ENCODE data around the gene CAPN2.

DNA sequence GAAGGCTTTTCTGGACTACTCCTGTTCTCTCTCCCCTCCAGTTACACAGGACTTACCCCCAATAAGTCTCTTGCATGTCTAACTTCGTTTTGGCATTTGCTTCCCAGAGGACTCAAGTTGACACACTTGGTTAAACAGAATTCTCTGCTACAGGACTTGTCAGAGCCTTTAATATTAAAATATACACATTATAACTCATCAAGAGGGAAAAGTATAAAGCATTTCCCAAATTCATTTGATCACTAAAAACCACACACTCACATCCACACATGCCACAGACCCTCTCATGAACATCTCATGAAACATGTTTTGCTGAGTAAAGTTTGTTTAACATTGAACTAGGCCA, 8.7 kb upstream of the CAPN2 start:
- TF ChIP-seq, protein P1, sequence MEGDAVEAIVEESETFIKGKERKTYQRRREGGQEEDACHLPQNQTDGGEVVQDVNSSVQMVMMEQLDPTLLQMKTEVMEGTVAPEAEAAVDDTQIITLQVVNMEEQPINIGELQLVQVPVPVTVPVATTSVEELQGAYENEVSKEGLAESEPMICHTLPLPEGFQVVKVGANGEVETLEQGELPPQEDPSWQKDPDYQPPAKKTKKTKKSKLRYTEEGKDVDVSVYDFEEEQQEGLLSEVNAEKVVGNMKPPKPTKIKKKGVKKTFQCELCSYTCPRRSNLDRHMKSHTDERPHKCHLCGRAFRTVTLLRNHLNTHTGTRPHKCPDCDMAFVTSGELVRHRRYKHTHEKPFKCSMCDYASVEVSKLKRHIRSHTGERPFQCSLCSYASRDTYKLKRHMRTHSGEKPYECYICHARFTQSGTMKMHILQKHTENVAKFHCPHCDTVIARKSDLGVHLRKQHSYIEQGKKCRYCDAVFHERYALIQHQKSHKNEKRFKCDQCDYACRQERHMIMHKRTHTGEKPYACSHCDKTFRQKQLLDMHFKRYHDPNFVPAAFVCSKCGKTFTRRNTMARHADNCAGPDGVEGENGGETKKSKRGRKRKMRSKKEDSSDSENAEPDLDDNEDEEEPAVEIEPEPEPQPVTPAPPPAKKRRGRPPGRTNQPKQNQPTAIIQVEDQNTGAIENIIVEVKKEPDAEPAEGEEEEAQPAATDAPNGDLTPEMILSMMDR (conservative IDR thresholded peaks at IDR 0.05; ENCODE audit: low read depth, low read length) = no peak
- TF ChIP-seq EZH2 (IDR thresholded peaks at IDR 0.05; ENCODE audit: low read length, unreplicated experiment) = no peak
- no peak for TF ChIP-seq EZH2phosphoT487 (IDR thresholded peaks at IDR 0.05; ENCODE audit: borderline replicate concordance, low read length)
